ENCODE data around the gene ROBO1.

Gene ROBO1

GRCh38 chr3:79148786-79149185, 619.0 kb downstream of the ROBO1 start:
- DNase-seq = no peak

- DNase-seq = no peak
Observed at GRCh38 chr3:79146024-79146423, 621.8 kb downstream of the ROBO1 start.

DNA sequence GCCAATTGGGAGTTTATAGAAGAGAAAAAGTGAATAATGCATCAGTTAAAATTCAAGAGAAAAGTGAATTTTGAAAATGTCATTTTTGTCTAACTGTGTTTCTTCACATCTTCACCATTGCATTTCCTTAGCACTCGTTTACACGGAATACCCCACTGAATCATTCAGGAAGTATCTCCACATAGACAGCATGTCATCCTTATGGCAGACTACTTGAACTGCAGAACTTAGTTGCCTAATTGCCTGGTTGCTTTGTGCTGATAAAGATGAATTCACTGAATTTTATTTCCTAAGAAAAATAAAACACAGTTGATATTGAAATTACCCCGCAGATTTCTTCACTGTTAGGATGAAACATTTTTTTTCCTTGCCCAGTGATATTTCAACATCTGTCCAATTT, 627.1 kb downstream of the ROBO1 start:
- no peak for DNase-seq

DNA sequence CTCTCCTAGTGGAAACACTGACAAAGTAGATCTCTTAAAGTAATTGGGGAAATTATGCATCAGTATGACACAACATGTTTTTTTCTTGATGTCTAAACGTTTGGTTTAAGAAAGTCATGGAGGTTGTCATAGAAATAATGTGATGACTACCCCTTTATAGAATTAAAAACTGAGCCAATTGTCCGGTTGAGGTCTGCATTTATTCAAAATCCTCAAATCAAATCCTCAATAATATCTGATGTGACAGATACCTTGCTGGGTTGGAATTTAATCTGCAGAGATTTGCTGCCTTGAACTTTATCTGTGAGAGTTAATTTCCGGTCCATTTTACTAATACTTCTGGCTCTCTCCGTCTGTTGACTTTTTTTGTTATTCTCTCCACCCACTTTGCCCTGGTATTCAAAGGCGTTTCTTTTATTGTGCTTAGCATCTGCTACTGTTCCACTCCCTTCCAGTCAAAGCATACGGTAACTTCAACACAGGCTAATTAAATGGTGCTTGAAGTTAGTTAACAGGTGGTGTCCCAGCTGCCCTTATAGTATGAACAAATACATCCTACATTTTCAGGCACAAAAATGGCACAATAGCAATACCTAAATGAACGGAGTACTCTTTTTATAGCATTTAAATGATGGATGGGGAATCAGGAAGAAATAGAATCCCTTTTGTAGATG, 628.3 kb downstream of the ROBO1 start:
- DNase-seq = no peak

- DNase-seq = no peak
Observed at GRCh38 chr3:79125313-79125984, 642.3 kb downstream of the ROBO1 start.

DNA sequence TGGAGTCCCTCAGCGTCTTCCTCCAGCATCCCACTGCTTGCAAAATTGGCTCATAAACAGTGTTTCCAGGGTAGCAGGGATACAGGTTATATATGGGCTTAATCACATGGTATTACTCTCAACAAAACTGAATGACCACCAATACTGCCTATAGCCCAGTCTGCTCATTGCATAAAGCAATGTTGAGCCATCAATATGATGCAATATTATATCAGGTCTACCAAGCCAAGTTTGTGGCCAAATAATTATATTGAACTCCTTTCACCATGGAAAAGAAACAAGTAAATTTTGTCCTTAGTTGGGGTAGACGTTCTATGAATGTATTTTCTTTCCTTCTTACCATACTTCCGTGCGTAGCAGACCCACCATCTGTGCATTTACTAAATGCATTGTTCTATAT, 652.3 kb downstream of the ROBO1 start:
- no peak for DNase-seq

GRCh38 chr3:79113876-79114275, 653.9 kb downstream of the ROBO1 start:
- DNase-seq = no peak

DNA sequence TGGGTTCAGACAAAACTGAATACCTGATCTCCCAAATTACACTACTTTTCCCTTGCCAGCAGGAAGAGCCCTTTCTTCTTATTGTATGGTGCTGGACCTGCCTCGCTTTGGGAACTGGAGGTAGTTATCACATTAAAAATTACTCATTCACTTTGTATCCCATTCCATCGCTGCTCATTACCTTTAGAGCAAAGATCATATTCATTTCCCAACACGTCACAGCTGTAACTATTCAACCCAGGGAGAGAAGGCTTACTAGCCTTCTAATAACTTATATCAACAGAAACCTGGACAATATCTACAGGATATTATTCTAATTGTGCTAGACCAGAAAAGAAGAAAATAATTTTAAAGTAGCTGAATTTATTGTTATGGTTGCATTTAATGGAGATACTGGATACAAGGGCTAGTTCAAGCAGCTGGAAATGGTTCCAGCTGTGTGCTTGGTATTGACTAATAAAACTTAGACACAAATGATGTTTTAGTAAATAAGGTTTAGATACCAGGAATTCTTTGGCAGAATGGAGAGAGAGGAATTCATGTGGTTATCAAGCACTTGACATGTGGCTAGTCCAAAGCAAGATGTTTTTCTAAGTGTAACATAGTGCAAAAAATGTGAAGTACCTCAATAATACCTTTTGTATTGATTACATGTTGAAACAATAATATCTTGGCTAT, 656.3 kb downstream of the ROBO1 start:
- no peak for DNase-seq

DNA sequence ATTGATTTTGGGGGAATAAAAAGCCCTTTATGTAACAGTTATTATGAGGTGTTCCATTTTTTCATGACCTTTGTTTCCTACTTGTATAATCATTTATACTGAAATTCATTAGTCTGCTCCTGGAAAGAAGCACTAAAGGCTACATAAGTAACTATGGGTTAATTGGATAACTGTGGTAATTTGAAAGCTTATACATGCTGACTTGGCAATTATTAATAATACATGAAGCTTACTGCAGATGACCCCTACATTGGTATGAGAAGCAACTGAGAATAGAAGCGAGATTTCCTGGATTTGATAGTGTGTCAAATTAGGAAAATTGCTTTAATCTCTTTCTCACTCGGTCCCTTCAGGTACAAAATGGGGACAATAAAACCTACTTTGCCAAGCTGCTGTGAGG, 658.0 kb downstream of the ROBO1 start:
- no peak for DNase-seq

DNA sequence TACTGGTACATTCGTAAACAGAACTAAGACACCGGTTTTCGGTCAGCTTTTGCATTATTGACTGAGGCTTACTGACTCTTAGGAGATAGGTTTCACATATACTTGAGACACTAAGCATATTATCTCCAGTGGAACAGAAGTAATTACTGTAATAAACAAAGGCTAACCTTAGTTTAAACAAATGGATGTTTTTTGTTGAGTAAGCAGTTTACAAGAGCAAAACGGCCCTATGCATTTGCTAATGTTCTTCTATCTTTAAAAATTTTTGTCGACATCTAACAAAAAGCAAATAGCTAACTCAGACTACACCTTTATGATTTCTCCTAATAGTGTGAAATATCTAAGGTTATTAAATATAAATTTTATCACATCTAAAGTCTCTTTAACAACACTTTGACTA, 664.5 kb downstream of the ROBO1 start:
- no peak for DNase-seq

DNA sequence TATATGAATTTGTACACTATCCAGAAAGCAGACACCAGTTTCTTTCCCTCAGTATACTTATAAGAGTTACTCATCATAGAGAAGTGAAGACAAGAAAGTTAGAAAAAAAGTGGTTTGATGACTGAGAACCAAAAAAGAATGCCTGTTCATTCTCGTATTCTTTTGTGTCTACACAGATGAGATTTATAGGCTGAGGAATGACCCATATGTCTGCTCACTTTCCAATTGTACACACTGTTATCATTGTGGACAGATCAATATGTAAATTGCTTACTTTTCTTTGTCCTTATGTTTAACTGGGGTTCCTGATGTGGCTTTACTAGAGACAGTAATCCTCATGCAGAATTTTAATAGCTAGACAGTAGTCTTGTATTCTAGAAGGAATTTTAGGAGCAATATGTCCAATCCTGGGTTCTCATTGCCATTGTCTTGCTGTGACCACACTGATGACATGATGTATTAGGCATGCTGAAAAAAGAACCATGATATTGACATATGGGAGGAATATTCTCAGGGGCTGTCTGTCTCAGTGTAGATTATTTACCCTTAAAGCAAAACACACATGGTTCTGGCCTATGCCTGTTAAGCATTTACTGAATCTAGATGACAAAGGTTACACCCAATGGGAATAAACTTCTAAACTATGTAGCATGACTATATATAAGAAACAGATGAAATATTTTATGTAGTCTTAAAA, 669.7 kb downstream of the ROBO1 start:
- no peak for DNase-seq

- no peak for DNase-seq
Observed at GRCh38 chr3:79094654-79095053, 673.1 kb downstream of the ROBO1 start.

GRCh38 chr3:79086514-79086913, 681.3 kb downstream of the ROBO1 start:
- DNase-seq = peak; percentile 81

DNA sequence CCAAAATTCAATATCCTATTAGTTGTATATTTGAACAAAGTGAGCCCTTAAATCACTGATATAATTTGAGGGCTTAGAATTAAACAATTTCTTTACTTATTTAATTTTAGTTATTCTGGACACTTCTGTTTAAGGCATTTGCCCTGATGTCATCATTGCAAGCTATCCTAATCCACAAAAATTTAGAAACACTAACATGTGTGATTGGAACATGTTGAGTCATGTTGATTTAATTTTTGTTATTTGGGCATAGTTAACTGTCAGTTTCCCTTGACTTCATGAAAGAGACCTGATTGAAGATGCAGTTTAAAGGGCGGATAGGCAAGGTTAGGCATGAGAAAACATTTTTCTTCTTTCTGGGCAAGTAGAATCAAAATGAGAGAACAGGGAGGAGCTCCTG, 682.6 kb downstream of the ROBO1 start:
- DNase-seq = no peak

GRCh38 chr3:79081335-79081734, 686.5 kb downstream of the ROBO1 start:
- DNase-seq = no peak

DNA sequence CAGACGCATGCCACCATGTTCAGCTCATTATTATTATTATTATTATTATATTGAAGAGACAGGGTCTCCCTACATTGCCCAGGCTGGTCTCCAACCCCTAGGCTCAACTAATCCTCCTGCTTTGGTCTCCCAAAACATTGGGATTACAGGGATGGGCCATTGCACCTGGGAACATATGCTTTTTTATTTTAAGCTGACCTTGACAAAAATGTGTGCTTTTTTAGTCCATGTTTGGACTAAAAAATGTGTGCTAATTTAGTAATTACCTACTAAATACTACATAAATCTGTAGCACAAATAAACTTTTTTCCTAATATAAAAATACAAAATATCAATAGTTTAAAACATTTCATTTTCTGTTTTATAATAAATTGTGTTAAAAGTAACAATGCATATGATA, 693.2 kb downstream of the ROBO1 start:
- DNase-seq = no peak

DNA sequence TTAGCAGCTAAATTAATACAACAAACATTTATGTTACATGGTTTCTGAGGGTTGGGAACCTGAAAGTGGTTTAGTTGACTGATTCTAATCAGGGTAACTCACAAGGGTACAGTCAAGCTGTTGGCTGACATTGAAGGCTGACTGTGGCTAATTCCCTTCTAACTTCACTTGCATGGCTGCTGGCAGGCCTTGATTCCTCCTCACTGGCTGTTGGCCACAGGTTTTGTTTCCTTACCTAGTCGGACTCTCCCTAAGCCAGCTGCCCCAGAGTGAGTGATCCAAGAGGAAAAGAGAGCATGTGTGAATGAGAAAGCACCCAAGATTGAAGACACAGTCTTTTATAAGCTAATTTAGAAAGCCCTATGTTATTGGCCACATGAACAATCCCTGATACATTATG, 700.1 kb downstream of the ROBO1 start:
- DNase-seq = no peak

- DNase-seq = no peak
Observed at GRCh38 chr3:79066481-79066880, 701.3 kb downstream of the ROBO1 start.

DNA sequence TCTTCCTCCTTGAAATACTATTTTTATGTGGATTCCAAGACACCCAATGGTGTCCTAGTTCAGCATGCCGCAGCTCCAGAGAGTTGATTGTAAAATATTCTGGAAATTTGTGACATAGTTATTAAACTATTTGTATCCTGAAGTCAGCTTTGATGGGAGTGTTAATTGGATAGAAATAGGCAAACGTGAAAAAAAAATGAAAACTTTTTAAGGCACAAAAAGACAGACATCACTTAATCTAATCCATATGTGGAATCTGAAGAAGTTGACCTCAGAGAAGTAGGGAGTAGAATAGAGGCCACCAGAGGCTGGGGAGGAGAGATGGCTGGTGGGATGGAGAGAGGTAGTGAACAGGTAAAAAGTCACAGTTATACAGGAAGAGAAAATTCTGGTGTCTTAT, 704.2 kb downstream of the ROBO1 start:
- no peak for DNase-seq

DNA sequence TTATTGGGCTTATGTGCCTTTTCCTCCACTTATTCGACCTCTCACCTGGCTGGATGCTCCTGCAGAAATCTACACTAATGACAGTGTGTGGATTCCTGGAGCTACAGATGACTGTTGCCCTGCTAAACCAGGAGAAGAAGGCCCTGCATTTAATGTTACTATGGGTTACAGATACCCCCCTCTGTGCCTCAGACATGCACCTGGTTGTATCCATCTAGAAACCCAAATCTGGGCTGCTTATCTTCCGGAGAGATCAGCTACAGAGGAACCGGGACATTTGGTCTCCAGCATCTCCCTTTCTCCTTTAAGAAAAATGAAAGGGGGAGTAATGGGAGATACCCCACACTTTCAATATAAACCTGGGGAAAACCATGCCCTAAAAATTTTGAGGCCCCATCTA, 710.0 kb downstream of the ROBO1 start:
- no peak for DNase-seq

- DNase-seq = no peak
Observed at GRCh38 chr3:79056498-79056897, 711.3 kb downstream of the ROBO1 start.

- DNase-seq = no peak
Observed at GRCh38 chr3:79052054-79052681, 715.6 kb downstream of the ROBO1 start.

GRCh38 chr3:79047581-79047980, 720.2 kb downstream of the ROBO1 start:
- DNase-seq = no peak

All from hematopoietic multipotent progenitor cell treated with erythropoietin and hydrocortisone succinate and interleukin-3 and kit ligand, for 6 days (in vitro differentiated cells).